ENCODE data around the gene RNF133. TPM values are rescaled to one million over a fixed set of nuclear protein-coding genes. Genes with fewer than 3 reads are reported as not detected.
A peak's percentile ranks its signal among the peaks of the same experiment; 100 is the strongest.

Gene RNF133
- total RNA-seq, 1 donor from 2014 or later = not detected

GRCh38 chr7:122706836-122707235, 7.9 kb upstream of the RNF133 start:
- H3K9me3 Mint-ChIP-seq (ENCODE audit: unreplicated experiment) = no peaks in the 10 kb centered on the region
- no peak overlapping the region for H3K4me3 Mint-ChIP-seq (ENCODE audit: unreplicated experiment)
- no peak overlapping the region for H3K27ac Mint-ChIP-seq (ENCODE audit: unreplicated experiment)
- no peaks in the 10 kb centered on the region for H3K4me1 Mint-ChIP-seq (ENCODE audit: low read depth, unreplicated experiment)
- no peaks in the 10 kb centered on the region for H3K27me3 Mint-ChIP-seq (ENCODE audit: unreplicated experiment)
- no peak for TF ChIP-seq CTCF (IDR thresholded peaks at IDR 0.05; ENCODE audit: partially characterized antibody, unreplicated experiment)
- H3K36me3 Mint-ChIP-seq (ENCODE audit: unreplicated experiment) = no peaks in the 10 kb centered on the region
- DNase-seq = no peak

- DNase-seq = no peak
- Mint-ChIP-seq H3K4me1 (ENCODE audit: low read depth, unreplicated experiment) (no peaks in the 10 kb centered on the region), H3K4me3 (ENCODE audit: unreplicated experiment) (no peak within 1 kb of the TSS), H3K27me3 (ENCODE audit: unreplicated experiment) (no peaks in the 10 kb centered on the region), H3K27ac (ENCODE audit: unreplicated experiment) (no peak within 1 kb of the TSS), H3K36me3 (ENCODE audit: unreplicated experiment) (no peaks in the 10 kb centered on the region), H3K9me3 (ENCODE audit: unreplicated experiment) (no peaks in the 10 kb centered on the region)
- no peak for TF ChIP-seq CTCF (IDR thresholded peaks at IDR 0.05; ENCODE audit: partially characterized antibody, unreplicated experiment)
Measured at GRCh38 chr7:122702872-122703510, 4.1 kb upstream of the RNF133 start, which contains the start of gene RNF148. RNF148 (minus strand) TSS chr7:122702922; CDS start chr7:122702750, 172 bp downstream.

GRCh38 chr7:122695816-122696215, 3.1 kb downstream of the RNF133 start:
- TF ChIP-seq CTCF (IDR thresholded peaks at IDR 0.05; ENCODE audit: partially characterized antibody, unreplicated experiment) = no peak
- peak; percentile 30 for DNase-seq
- peaks cover 7% of the 10 kb centered on the region for H3K36me3 Mint-ChIP-seq (ENCODE audit: unreplicated experiment)
- H3K4me3 Mint-ChIP-seq (ENCODE audit: unreplicated experiment) = no peak overlapping the region
- peak overlapping the region; percentile 46 for H3K27ac Mint-ChIP-seq (ENCODE audit: unreplicated experiment)
- H3K27me3 Mint-ChIP-seq (ENCODE audit: unreplicated experiment) = peaks cover 2% of the 10 kb centered on the region
- peaks cover 14% of the 10 kb centered on the region for H3K4me1 Mint-ChIP-seq (ENCODE audit: low read depth, unreplicated experiment)
- H3K9me3 Mint-ChIP-seq (ENCODE audit: unreplicated experiment) = peaks cover 5% of the 10 kb centered on the region

- peaks cover 7% of the 10 kb centered on the region for H3K36me3 Mint-ChIP-seq (ENCODE audit: unreplicated experiment)
- H3K4me3 Mint-ChIP-seq (ENCODE audit: unreplicated experiment) = no peak overlapping the region
- TF ChIP-seq CTCF (IDR thresholded peaks at IDR 0.05; ENCODE audit: partially characterized antibody, unreplicated experiment) = no peak
- no peak for DNase-seq
- peaks cover 14% of the 10 kb centered on the region for H3K4me1 Mint-ChIP-seq (ENCODE audit: low read depth, unreplicated experiment)
- H3K27me3 Mint-ChIP-seq (ENCODE audit: unreplicated experiment) = peaks cover 2% of the 10 kb centered on the region
- no peak overlapping the region for H3K27ac Mint-ChIP-seq (ENCODE audit: unreplicated experiment)
- peaks cover 5% of the 10 kb centered on the region for H3K9me3 Mint-ChIP-seq (ENCODE audit: unreplicated experiment)
Measured at GRCh38 chr7:122694697-122695096, 4.2 kb downstream of the RNF133 start.

- peaks cover 7% of the 10 kb centered on the region for H3K36me3 Mint-ChIP-seq (ENCODE audit: unreplicated experiment)
- DNase-seq = no peak
- no peak overlapping the region for H3K27ac Mint-ChIP-seq (ENCODE audit: unreplicated experiment)
- peaks cover 14% of the 10 kb centered on the region for H3K4me1 Mint-ChIP-seq (ENCODE audit: low read depth, unreplicated experiment)
- H3K4me3 Mint-ChIP-seq (ENCODE audit: unreplicated experiment) = no peak overlapping the region
- TF ChIP-seq CTCF (IDR thresholded peaks at IDR 0.05; ENCODE audit: partially characterized antibody, unreplicated experiment) = no peak
- peaks cover 5% of the 10 kb centered on the region for H3K27me3 Mint-ChIP-seq (ENCODE audit: unreplicated experiment)
- peaks cover 5% of the 10 kb centered on the region for H3K9me3 Mint-ChIP-seq (ENCODE audit: unreplicated experiment)
Measured at GRCh38 chr7:122692769-122693309, 6.1 kb downstream of the RNF133 start.
